Measurements from ENCODE around the gene ANAPC13.
A peak's percentile ranks its signal among the peaks of the same experiment; 100 is the strongest.

Gene ANAPC13

DNA sequence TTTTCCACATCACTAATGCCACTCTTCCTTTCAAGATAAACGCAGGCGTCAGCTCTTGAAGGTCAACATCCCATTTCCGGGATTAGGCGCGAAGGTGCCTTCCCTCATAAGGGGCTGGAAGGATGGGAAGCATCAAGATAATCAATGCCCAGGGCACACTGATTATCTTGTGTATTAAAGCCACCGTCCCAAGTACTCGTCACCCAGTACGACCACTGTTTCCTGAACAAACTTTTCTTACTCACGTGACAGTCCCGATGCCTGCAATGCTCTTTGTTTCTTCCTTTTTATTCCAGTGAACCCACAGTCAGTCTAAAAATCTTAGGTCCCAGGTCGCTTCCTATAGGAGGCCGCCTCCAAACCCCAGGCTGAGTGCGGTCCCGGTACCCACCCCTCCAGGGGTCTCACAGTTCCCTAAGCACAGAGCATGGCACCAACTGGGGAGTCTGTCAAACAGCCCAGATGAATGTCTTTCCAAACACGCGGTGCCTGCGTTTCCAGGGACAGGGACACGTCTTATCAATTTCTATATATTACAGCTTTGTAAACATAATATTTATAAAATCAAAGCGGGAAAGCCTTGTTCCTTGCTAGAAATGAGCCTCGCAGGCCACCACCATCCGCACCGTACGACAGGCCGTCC is 589 bp downstream of the ANAPC13 start:
- DNase-seq, result no peak
- in situ Hi-C loops (cut with MboI; ENCODE audit: low pct_unique_long_range_greater_than_20kb, low sequenced_read_pairs), result no loop called here

GRCh38 chr3:134483195-134483900 is 2.4 kb downstream of the ANAPC13 start:
- DNase-seq, result peak; percentile 58
- in situ Hi-C loops (cut with MboI; ENCODE audit: low pct_unique_long_range_greater_than_20kb, low sequenced_read_pairs), result no loop called here

DNA sequence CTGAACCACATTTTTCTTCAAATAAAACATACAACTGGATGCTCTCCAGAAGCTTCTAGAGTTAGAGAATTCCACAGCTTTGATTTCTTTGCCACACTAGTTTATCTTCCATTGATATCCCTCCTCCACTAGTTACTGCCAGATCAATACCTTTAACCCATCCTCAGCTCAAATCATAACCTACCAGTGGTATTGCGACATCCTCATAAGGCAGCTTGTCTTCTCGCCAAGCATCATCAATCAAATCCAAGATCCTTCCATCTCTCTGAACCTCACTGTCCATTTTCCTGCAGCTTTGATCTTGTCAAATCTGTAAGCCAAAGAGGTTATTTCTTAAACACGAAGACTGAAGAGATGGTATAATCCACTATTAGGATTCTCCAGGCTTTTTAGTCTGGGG is 3.2 kb downstream of the ANAPC13 start:
- DNase-seq, result no peak
- in situ Hi-C loops (cut with MboI; ENCODE audit: low pct_unique_long_range_greater_than_20kb, low sequenced_read_pairs), result no loop called here

- in situ Hi-C loops (cut with MboI; ENCODE audit: low pct_unique_long_range_greater_than_20kb, low sequenced_read_pairs), result no loop called here
- no peak for DNase-seq
These were observed 4.6 kb downstream of the ANAPC13 start for GRCh38 chr3:134481166-134481565.

- no peak for DNase-seq
- in situ Hi-C loops (cut with MboI; ENCODE audit: low pct_unique_long_range_greater_than_20kb, low sequenced_read_pairs), result no loop called here
These were observed 5.2 kb downstream of the ANAPC13 start for GRCh38 chr3:134480546-134480945.

DNA sequence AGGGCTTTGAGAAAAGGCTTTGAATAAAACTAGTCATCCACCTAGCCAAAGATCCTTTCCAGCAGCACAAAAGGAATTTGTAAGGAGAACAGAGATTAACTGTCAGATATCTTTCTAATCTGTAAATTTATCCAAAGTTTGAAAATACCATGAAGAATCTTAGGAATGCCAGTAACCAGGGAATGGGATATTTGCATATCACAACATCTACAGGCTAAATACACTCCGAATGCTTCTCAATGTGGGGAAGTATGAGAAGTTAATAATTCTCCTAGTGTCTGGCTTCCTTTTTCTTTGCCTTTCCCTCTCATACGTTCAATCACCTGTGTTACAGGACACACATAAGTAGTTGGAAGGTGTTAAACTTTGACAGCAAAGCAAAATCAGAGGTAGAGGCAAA is 7.8 kb downstream of the ANAPC13 start:
- no peak for DNase-seq
- in situ Hi-C loops (cut with MboI; ENCODE audit: low pct_unique_long_range_greater_than_20kb, low sequenced_read_pairs), result no loop called here

- no peak for DNase-seq
- in situ Hi-C loops (cut with MboI; ENCODE audit: low pct_unique_long_range_greater_than_20kb, low sequenced_read_pairs), result no loop called here
These were observed 8.8 kb downstream of the ANAPC13 start for GRCh38 chr3:134477002-134477401.

GRCh38 chr3:134476306-134476705 is 9.5 kb downstream of the ANAPC13 start:
- in situ Hi-C loops (cut with MboI; ENCODE audit: low pct_unique_long_range_greater_than_20kb, low sequenced_read_pairs), result no loop called here
- no peak for DNase-seq

GRCh38 chr3:134474956-134475355 is 10.8 kb downstream of the ANAPC13 start:
- in situ Hi-C loops (cut with MboI; ENCODE audit: low pct_unique_long_range_greater_than_20kb, low sequenced_read_pairs), result loop anchor here (25.0 kb wide), 1 partner anchor 263 kb away; no protein-coding TSS in a partner anchor
- DNase-seq, result no peak

- in situ Hi-C loops (cut with MboI; ENCODE audit: low pct_unique_long_range_greater_than_20kb, low sequenced_read_pairs), result loop anchor here (25.0 kb wide), 1 partner anchor 262 kb away; no protein-coding TSS in a partner anchor
- peak; percentile 74 for DNase-seq
These were observed 11.8 kb downstream of the ANAPC13 start for GRCh38 chr3:134473868-134474546.

GRCh38 chr3:134472831-134473230 is 13.0 kb downstream of the ANAPC13 start:
- in situ Hi-C loops (cut with MboI; ENCODE audit: low pct_unique_long_range_greater_than_20kb, low sequenced_read_pairs), result loop anchor here (25.0 kb wide), 1 partner anchor 261 kb away; no protein-coding TSS in a partner anchor

DNA sequence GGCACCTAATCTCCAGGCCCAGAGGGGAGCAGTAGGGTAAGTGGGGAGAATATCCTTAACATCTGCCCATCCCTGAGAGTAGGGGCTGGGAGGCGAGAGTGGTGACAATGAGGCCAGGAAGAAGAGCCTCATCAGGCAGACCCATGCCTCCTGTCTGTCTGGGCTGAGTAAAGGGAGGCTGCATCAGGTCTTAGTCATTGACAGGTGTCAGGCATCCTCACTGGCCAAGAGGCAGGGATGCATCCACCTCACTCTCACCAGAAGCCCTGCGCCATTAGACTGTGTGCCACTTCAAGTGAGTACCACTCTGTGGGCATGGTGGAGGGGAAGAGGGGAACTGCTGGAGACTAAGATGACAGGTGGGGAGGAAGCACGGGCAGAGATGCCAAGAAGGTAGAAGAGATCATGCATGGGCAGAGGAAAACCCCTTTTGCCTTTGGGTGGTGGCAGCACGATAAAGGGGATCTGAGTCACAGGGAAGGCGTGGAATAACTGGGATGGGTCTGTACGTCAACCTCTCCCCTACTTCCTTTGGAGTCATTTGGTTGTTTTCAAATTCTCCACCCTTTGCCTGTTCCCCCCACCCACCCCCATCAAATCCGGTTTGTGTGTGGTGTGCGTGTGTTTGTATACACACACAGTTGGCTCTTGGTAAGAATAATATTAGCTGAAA is 14.1 kb downstream of the ANAPC13 start:
- in situ Hi-C loops (cut with MboI; ENCODE audit: low pct_unique_long_range_greater_than_20kb, low sequenced_read_pairs), result loop anchor here (25.0 kb wide), 1 partner anchor 259 kb away; no protein-coding TSS in a partner anchor
- no peak for DNase-seq

More at GRCh38 chr3:134472831-134473230, 13.0 kb downstream of the ANAPC13 start:
- DNase-seq, result no peak

DNA sequence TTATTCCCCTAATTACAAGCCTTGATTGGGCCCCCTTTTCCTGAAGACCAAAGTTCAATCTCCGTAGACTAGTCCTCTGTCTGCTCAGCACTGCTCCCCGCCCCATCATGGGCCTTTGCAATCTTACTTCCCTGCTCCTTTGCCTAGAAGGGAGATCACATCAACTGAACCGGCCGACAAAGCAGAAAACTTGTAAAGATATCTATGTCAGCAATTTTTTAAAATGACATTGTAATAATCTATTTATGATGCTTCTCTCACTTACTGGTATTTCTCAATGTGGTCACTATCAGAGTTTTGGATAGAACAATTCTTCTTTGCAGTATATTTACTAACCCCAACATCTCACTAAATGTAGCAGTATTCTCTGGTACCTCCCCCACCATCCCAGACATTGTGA is 17.3 kb downstream of the ANAPC13 start:
- in situ Hi-C loops (cut with MboI; ENCODE audit: low pct_unique_long_range_greater_than_20kb, low sequenced_read_pairs), result loop anchor here (25.0 kb wide), 1 partner anchor 256 kb away; no protein-coding TSS in a partner anchor
- no peak for DNase-seq

GRCh38 chr3:134466331-134466730 is 19.5 kb downstream of the ANAPC13 start:
- no peak for DNase-seq
- in situ Hi-C loops (cut with MboI; ENCODE audit: low pct_unique_long_range_greater_than_20kb, low sequenced_read_pairs), result loop anchor here (25.0 kb wide), 1 partner anchor 254 kb away; no protein-coding TSS in a partner anchor

DNA sequence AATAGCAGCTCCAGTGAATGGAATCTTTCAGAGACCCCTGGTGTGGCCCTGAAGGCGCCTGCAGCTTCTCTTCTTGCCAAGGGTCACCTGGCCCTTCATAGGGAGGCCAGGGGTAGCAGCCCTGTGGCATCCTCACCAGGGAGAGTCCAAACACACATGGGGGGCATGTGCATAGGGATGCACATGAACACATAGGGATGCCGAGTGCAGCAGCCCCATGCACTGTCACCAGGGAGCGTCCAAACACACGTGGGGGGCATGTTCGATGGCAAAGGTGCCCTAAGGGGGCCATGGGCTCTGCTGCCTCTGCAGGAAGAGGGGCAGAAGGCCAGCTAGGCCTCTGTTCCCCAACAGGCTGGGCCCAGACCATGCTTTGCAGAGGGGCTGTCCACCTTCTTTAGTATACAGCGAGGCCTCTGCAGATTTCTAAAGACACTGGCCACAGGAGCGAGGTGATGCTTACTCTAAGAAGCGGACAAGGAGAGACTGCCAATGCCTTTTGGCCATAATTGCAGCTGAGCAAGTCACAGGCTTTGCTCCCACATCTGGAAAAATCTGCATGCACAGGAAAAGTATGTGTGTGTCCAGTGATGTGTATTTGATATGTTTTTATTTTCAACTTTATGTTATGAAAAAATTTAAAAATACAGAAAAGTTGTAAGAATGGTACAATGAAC is 21.0 kb downstream of the ANAPC13 start:
- in situ Hi-C loops (cut with MboI; ENCODE audit: low pct_unique_long_range_greater_than_20kb, low sequenced_read_pairs), result loop anchor here (25.0 kb wide), 1 partner anchor 253 kb away; no protein-coding TSS in a partner anchor
- DNase-seq, result no peak

DNA sequence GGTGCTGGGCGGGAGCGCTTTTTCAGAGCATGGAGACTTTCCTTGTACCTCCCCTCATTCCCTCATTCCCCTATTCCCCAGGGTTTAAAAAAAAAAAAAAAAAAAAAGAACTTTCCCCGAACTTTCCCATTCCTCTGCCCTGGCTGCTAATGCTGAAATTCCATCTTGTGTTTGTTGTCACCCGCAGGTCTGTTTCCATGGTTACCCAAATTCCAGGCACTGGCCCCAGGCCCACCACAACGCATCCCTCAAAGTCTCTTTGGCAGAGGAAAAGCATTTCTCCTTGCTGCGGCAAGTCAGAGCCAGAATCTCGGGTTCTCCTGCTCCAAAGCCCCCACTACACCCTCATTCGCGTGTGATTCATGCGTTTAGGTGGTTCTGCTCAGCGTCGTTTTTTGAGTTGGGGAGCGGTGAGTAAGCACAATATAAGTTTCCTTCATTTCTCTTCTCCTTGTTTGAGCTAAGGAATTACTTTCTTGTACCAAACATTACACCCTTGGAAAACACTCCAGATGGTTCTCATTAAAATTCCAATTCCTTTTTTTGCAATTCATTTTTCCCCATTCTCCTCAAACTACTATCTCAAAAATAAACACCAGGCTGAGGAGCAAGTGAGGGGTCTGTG is 21.6 kb downstream of the ANAPC13 start:
- in situ Hi-C loops (cut with MboI; ENCODE audit: low pct_unique_long_range_greater_than_20kb, low sequenced_read_pairs), result loop anchor here (25.0 kb wide), 1 partner anchor 252 kb away; no protein-coding TSS in a partner anchor
- DNase-seq, result no peak

DNA sequence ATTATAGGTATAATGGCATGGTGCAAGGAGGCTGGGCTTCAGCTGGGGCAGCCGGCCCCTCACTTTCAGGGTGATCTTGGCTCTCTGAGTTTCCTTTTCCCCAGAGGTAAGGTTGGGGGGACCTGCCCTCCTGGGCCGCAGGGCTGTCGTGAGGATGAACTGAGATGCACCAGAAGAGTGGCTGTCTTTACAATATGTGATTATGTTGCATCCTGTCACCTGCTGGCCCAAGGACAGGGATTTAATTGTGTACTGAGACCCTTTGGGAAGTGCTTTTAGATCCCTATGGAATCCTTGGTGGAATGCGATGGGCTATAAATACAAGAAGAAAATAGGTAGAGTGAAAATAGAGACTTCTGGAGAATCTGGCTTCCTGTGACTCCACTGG is 22.1 kb downstream of the ANAPC13 start:
- no peak for DNase-seq
- in situ Hi-C loops (cut with MboI; ENCODE audit: low pct_unique_long_range_greater_than_20kb, low sequenced_read_pairs), result loop anchor here (25.0 kb wide), 1 partner anchor 251 kb away; no protein-coding TSS in a partner anchor

- DNase-seq, result no peak
- in situ Hi-C loops (cut with MboI; ENCODE audit: low pct_unique_long_range_greater_than_20kb, low sequenced_read_pairs), result loop anchor here (25.0 kb wide), 1 partner anchor 250 kb away; no protein-coding TSS in a partner anchor
These were observed 23.3 kb downstream of the ANAPC13 start for GRCh38 chr3:134462331-134462941.
